H4 (cell line): ENCODE results near the gene SPECC1L. TPM values are rescaled to one million over a fixed set of nuclear protein-coding genes. Genes with fewer than 3 reads are reported as not detected.

Experiments used
- DNase-seq: peaks from one replicate; pipeline ENCODE4 v3.0.0-alpha.2; 2015; ENCODE audit warnings: low spot score
- total RNA-seq: library from RNA; depleted of rRNA; stranded (reverse); fragments of >200 nt; shearing (Covaris generic); gene quantifications from 2 replicates; pipeline ENCODE4 v1.2.3, GENCODE V29; 2014

SPECC1L gene
- total RNA-seq, 1 experiment from 2014 or later, result 10.8 TPM

DNA sequence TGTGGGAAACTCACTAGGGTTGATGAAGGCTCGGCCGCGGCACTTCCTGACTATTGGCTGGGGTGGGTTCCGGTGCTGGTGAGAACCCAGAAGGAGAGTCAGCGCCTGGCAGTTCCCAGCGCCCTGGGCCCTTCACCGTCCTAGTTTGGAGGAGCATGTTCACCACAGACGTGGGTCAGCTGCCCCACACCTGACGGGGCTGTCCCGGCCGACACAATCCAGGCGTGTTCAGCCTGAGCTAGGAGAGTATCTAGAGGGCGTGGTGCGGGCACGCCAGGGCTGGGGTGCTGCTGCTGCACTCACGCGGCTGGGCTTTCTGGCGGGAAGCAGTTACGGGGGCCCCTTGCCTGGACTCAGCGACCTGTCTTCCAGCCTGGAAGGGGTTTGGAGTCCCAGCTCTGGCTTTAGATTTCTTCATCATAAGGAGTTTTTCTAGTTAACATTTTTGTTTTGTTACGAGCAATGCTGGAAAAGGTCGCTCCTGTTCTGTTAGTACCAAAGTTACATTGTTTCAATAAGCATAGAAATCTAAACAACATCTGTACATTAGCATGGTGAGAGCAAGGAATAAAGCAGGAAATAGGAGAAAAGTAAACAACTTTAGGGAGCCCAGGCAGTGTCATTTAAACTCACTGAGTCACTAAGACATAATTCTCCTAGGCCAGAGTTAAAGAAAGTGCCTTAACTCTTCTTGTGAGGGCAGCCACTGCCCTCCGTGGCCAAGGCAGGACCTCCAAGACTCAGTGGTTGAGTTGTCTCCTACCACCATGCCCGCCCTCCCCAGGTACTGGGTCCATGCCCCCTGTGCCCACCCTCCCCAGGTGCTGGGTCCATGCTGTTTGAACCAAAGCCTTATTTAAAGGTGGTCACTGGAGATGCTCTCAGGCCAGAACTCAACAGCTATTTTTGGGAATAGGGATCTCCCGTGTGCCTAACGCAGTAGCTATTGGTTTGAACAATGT, 144.6 kb downstream of the SPECC1L start:
- DNase-seq, result no peak

DNA sequence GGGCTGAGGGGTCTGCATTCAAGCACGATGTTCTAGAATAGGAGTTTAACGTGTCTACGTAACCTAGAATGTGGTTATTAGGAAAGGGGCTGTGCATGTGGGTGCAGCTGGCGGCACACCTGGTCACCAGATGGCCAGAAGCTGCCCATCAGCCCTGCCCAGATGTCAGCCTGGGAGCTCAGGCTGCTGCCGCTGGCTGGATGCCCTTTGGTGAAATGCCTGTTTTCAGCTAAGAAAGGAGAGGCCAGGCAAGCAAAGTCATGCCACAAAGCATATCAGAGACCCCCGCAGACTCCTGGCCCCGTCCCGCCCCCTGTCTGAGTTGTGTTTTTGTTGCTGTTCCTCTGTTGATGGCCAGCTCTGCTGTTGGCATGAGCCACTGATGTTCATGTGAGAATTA, 145.5 kb downstream of the SPECC1L start:
- DNase-seq, result no peak

DNA sequence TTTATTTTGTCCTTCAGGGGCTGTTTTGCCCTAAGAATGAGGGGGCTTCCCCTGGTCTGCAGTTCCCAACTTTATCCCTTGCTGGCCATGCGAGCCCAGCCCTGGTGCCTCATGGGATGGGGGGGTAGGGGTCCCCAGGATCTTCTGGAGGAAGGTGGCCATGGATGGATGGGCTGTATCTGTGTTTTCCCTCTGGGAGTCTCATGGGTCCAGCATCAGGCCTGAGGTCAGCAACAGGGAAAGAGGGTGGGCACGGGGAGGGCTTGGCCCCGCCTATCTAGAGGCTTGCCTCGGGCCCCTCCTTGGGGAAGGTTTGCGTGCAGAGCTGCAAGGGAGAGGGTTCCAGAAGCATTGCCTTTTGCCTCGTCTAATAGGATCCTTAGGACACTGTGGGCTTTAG, 146.0 kb downstream of the SPECC1L start:
- no peak for DNase-seq

DNA sequence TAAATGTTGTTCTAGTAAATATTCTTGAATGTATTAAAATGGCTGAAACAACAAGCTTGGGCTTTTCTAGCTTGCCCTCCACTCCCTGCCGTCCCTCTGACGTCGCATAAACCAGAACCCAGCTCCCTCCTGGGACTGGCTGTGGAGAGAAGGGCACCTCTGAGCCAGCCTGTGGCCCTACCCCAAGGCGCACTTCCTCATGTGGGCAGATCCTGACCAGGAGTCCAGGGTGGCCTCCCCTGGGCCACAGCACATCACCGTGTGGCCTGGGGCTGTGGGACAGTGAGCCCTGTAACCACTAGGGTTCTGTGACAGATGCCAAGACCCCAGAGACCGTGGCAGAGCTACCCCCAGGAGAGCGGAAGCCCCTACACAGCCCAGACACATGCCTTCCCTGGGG, 146.6 kb downstream of the SPECC1L start:
- DNase-seq, result no peak

DNA sequence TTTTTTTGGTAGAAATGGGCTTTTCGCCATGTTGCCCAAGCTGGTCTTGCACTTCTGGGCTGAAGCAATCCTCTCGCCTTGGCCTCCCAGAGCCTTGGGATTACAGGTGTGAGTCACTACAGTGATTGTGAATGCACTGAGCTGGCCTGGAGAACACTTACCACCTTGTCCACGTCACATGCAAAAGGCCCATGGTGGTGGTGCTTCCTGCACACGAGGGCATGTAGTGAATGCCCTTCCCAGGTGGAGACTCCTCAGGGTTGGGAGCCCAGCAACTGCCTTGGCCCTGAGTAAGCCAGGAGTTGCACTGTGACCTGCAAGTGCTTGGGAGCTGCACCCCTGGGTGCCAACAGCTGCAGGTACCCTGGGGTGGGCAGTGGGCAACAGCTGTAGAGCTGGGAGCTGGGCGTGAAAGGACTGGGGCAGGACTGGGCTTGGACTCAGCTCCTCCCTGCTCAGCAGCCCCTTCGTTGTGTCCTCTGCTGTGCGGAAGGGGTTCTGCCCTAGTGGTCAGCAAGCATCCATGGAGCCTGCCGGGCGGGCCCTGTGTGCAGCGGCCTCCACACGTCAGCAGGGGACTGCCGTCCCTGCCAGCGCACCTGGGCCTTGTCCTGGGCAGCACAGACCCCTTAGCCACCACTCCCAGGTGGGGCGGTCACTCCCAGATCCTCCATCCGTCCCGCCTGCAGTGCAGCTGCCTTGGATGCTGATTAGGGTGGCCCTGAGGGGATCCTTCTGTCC, 147.4 kb downstream of the SPECC1L start:
- DNase-seq, result no peak

DNA sequence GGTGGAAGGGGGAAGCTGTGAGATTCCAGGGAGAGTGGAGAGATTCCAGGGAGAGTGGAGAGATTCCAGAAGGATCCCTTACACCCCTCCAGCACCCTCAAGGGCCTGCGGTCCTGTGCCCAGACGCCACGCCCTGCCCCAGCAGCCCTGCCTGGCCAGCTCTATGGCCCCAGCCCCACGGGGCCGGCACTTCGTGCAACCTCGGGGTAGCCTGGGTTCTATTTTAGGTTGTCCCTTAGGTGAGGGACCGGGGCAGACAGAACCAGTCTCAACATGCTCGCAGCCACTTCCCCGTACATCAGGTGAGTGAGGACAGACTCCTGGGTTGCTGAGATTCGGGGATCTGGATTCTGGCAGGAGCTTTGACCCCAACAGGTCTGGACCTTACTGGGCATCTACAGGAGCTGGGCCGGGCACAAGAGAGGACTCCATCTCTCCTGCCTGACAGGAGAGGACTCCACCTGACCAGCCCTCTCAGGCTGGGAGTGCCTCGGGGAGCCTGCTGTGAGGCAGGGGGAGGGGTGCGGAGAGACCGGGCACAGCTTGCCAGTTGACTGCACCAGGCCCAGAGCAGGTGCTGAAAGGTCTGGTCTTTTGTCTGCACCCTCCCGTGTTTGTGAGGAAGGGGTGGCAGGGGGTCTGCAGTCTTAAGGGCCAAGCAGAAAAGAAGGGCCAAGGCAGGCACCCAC, 148.3 kb downstream of the SPECC1L start:
- DNase-seq, result no peak

DNA sequence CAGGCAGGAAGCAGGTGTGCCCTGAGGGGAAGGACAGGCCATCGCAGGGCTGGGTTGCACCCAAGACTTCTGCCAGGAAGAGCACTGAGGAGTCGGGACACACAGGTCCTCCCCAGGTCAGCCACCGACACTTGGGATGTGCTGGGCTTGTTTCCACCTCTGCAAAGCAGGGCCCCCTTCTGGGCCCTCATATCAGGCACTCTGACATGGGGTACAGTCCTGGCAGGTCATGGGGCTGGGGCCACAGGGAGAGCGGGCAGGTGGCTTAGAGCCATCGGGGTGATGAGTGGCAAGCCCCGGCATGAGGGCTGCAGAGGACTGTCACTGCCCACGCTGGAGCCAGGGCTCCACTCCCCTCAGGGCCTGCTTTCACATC, 148.8 kb downstream of the SPECC1L start:
- DNase-seq, result no peak

DNA sequence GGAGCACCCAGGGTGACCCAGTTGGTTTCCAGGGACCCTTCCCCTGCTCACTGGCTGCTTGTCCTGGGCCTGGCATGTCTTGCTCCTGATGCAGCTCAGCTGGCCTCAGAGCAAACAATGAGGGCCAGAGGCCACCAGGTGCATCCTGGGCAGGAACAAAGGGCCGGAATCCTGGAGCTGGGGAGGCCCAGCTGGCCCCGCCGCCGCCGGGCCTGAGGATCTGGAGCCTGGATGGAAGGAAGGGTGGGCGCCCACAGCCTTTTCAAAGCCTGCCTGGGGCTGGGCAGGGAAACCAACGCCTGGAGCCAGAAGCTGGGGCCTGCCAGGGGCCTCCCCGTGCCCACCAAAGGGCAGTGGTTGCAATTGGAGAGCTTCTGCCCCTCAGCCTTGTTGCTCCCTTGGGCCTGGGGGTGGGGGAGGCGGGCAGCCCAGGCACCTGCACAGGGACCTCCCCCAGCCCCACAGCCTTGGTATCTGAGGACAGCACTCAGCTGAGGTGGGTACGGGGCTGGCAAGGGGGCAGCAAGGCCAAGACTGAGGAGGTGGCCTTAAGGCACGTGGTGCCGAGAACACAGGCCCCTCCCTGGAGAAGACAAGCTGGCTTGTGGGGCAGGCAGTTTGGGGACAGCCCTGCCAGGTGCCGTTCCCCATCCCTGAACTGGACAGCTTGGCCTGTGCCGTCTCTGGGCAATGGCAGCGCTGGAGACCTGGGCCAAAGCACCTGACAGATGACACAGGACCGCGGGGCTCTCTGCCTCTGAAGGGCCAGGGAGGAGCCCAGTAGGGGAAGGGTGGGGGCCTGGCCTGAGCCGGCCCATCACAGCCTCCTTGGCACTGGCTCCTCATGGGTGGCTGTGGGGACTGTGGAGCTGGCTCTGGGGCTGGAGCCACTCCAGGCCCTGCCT, 149.7 kb downstream of the SPECC1L start:
- no peak for DNase-seq

DNA sequence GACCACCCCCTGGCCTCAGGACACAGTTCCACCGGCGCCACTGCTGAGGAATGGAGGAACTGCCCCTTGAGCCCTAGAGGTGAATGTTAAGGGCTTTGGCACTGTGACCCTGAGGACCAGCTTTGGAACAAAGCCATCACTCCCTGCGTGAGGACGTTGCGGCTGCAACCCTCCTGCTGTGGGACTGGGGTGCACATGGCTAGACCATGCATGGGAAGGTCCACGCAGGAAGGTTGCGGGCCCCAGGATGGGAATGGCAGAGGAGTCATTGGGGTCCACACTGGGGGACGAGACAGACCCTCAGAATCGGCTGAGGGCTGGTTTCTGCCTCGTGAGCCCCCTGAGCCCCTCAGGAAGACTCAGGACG, 150.3 kb downstream of the SPECC1L start:
- DNase-seq, result no peak

DNA sequence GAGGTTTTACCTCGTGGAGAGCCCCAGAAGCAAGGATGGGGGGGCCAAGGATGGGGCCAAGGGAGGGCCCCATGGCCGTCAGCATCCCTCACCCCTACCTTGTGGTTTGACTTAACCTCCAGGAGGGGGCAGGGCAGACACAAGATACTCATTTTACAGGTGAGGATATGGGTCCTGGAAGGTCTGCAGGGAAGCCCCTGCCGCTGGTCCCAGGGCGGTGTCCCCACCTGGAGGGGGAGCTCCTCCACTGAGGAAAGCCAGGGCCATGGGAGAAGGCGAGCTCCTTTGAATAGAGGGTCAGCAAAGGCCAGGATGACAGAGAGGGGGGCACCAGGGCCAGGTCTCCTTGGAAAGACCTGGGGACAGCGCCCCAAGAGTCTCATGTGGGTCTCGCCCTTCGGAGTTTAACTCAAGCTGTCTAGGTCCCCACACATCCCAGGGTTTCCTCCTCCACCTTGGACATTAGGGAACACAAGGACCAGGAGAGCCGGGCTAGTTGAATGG, 150.8 kb downstream of the SPECC1L start:
- no peak for DNase-seq

DNA sequence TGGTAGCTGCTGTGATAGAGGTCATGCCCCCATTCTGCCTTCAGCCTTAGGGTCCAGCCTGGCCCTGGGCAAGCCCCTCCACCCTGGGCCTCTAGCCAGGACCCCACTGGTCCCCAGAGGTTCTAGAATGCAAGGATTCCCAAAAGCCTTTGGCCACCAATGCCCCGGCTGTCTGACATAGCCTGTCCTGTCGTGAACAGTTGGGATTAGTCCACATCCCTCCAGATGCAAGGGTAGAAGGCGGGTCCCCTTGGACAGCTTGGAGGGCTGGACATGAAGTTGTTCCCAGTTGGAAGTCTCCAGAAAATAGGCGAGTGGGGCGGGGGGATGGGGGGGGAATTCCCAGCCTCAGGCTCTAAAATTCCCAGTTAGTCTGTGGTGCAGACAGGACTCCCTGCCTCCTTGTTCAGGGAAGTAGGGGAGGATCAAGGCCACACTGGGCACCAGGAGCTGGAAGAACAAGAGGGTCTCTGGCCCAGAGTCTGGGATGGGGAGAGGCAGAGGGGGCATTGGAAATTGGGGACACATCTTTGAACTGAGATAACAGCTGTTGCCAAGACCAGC, 151.6 kb downstream of the SPECC1L start:
- DNase-seq, result no peak

DNA sequence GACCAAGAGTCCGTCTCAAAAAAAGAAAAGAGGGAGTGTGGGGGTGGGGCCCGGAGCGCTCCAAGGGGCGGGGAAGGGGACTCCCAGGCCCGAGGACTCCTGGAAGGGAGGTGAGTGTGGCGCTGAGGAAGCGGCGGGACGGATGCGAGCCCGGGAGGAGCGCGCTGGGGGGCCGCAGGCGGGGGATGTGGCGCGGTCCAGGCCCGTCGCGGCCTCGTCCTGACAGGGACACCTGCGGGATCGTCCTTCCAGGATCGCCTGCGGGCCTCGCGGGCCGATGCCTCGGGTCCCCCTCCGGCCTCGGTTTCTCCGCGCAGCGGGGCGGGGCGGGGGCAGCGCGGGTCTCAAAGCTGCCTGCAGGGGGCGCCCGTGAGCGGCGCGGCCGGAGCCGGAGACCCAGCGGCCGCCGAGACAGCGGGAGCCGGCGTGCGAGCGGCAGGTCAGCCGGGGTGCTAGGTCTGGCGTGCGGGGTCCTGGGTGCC, 152.9 kb downstream of the SPECC1L start:
- DNase-seq, result no peak

DNA sequence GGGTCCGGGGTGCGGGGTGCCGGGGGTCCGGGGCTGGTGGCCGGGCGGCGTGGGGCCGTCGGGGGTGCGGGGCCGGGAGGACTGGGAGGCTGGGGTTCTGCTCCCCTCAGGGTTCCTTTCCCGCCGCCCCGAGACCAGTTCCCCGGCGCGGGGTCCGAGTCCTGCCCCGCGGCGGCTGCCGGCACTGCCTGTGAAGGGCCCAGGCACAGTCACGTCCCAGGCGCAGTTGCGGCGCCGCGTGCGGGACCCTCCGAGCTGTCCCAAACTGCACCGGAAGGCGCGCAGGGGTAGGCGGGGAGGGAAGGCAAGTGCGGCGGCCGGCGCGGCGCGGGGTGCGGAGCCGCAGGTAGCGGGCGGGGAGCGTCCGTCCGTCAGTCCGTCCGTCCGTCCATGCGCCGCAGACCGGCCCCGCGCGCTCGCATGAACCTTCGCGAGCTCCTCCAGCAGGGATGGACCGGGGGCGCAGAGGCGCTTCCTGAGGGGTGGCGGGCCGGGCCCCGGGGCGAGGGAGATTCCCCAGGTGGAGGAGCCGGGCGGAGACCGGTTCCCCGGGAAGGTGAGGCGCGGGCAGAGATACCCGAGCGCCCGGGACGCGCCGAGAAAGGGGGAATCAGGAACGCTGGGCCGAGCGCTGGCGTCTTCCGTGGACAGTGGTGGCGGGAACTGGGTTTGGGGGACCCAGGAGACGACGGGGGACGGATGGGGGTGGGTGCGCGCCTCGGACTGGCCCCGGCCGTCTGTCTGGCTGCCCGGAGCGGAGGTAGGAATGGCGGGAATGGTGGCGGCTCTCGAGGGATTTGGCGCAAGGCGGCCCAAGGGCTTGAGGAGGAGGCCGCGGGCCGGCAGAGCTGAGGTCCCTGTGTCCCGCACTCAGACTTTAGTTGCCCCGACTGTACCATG, 153.6 kb downstream of the SPECC1L start:
- DNase-seq, result no peak

DNA sequence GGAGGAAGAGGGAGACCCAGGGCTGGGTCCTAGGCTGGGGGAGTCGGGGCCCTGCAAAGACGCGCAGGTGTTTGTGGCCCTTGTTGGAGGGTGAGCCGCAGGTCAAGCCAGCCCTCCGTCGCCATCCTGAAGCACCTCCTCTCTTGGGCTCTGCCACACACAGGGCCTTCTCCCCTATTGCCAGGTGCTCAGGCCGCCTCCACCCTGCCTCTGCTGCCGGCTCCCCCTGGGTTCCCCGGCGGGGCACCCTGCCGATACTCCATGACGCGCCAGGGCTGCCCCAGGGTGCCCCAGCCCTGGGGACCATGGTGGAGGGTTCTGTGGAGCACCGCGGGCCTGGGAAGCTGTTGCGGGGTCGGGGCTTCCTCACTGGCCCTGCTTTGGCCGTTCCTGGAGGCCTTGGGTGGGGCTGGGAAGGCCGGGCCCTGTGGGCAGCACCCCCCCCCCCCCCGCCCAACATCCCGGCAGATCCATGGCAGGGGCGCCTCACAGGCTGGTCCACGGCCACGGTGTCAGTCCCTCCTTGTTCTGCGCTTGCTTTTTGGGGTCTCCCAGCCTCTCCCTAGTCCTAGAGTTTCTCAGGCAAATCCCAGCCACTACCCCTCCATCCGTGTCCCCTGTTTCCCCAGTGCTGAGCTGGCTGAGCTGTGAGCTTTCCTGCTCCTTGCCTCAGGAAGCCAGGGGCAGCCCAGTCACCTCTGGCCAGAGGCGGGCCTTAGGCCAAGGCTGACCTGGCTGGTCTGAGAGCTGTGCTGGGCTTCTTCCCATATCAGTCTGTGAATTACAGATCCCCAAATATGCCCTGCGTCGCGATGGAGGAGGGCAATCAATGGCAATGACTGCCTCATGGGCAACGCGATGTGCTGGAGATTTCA, 154.5 kb downstream of the SPECC1L start:
- no peak for DNase-seq

DNA sequence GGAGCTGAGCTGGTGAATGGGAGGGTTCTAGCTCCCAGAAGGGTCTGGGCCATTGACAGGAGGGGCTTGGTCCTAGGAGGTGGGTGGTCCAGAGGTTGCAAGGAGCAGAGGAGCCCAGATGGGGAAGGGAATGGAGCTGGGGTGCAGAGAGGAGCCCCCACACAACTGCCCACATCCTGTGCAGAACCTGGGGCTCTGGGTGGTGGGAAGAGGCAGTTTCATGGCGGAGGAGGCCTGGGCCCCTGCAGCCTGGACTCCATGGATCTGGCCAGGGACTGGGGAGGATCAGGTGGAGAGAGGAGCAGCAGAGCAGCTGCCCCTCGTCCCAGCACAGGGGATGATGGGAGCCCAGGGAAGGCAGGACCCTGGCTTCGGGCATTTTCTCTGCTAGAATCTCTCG, 155.8 kb downstream of the SPECC1L start:
- DNase-seq, result no peak

DNA sequence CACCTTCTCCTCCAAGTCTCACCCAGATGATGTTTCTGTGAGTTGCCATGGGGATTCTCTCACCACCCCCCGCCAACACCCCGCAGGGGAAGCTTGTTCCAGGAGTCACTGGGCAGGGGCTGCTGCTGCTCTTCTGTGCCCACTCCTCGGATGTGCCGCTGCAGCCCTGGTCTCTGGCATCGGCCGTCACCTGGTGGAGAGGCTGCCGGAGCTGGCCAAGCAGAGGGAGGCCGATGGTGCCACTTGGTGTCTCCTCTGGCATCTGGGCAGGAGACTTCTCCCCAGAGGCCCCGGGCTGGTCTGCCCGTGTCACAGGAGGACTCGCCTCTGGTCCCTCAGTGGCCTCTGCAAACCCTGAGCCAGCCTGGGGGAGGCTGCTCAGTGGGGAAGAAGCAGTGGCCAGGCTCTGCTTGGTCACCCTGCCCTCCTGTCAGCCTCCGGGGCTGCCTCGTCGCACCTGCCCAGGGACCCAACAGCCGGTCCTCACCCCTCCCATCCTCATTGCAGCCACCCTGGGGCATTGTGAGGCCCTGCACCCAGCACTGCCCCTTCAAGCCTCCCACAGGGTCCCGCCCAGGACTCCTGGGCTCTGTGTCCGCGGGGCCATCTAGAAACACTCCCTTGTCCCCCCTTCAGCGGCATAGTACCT, 156.3 kb downstream of the SPECC1L start:
- no peak for DNase-seq

DNA sequence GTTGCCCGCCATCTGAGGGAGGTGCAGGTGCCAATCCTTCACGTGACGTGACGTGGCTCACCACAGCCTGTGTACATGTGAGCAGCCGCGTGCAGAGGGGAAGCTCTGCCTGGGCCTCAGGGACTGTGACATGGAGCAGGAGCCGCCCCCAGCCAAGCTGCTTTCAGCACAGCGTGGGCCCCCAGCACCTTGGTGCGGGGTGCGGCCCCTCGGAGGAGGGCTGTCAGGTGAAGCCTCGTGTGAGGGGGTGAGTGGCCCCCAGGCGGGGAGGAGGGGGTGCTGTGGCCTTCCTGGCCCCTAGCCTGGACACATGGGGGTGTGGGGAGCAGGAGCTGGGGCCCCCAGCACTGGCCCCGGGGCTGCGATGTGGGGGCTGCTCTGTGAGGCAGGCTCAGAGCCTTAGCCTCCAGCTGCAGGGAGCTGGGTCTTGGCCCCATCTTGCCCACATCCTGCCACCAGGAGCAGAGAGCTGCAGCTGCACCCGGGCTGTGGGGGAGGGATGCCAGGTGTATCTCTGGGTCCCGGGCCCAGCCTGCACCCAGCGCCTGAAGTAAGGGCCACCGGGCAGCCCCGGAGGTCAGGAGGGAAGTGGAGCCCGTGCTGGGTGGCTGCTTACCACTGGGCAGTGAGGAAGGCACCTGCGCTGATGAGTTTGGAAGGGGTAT, 157.0 kb downstream of the SPECC1L start, which contains the start of gene ADORA2A:
Gene ADORA2A, plus strand, starts transcription at position 100 of the 665 bp plus-strand sequence. CDS start 5,806 bp downstream, outside the sequence.
- DNase-seq, result no peak
